NCI-H526 (cell line): Measurements from ENCODE around the gene ABLIM1.
A peak's percentile ranks its signal among the peaks of the same experiment; 100 is the strongest.

Source experiments
- DNase-seq, 2 experiments: peaks; one replicate each; lab custom pipeline; 2025; lab: John Stamatoyannopoulos, UW

The ABLIM1 gene

DNA sequence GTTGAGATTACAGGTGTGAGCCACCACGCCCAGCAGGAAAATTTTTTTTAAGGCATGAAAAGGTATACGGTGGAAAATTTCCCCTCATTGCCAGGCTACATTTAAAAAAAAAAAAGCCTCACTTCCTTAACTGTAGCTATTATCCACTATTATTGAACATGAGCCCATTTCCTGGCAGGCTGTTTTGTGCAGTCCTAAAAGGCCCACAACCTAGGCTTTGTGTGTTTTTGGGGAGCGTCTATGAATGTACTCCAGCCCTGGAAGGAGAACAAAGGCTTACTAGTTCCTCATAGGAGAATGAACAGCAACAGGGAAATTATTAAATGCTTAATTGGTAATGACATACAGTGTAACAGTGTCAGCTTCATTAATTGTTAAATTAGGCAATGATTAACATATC, 111.0 kb downstream of the ABLIM1 start:
- DNase-seq = no peak

GRCh38 chr10:114545819-114546218, 112.3 kb downstream of the ABLIM1 start:
- no peak for DNase-seq

DNA sequence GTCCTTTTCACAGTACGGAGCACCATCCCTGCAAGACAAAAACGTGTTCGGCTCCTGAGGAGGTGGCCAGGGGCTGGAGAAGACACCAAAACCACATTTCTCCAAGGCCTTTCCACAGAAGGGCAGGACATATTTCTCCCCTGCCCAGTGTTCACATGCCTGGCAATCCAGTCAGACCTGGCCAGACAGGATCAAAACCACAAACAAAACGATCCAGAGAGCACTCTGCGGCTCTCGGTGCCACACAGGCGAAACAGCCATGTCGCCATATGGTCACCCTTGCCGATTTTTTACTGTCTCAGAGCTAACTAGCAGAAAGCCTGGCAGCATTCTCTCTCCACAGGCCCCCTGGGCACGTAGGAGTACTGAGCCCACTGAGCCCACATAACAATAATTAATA, 113.0 kb downstream of the ABLIM1 start:
- DNase-seq = no peak

- DNase-seq = no peak
Observed at GRCh38 chr10:114544045-114544659, 113.9 kb downstream of the ABLIM1 start.

DNA sequence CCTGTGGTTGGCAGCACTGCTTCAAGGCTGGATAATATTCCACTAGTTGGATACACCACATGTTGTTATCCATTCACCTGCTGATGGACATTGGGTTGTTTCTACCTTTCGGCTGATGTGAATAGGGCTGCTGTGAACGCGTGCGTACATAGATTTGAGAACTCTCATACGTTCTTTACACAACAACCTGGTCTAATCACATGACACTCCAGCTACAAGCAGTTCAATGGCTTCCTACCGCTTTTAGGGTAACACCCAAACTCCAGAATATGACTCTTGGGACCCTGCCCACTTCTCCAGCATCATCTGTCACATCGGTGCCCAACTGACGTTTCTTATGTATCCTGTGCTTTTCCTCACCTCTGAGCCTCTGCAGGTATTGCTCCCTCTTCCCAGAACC, 114.6 kb downstream of the ABLIM1 start:
- no peak for DNase-seq

GRCh38 chr10:114542373-114542772, 115.7 kb downstream of the ABLIM1 start:
- no peak for DNase-seq

GRCh38 chr10:114541797-114542160, 116.3 kb downstream of the ABLIM1 start:
- no peak for DNase-seq

DNA sequence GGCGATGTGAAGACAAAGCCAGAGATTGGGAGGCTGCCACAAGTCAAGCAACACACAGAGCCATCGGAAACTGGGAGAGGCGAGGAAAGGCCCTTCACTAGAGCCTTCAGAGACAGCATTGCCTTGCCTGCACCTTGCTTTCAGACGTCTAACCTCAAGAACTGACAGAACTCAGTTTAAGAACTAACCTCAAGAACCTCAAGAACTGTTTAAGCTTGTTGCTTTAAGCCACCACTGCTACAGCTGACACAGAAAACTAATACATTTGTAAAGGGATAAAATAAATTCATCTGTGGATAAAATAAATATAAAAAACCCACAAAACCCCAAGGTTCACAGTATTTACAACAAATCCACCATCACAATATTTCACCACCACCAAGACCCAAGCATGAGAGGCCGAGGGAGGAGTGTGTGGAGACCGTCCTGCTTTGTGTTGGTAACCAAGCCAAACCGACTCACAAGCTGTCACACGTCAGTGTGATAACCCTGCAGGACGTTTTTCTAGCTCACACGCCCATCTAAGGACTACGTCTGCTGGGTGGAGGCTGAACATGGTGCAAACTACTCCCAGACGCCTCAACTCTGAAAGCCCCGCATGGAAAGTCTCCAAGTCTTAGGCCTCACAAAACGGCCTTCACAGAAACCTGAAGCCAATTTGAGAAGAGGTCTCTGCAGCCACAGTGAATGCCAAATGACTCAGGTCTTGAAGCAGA, 116.8 kb downstream of the ABLIM1 start:
- DNase-seq = no peak

DNA sequence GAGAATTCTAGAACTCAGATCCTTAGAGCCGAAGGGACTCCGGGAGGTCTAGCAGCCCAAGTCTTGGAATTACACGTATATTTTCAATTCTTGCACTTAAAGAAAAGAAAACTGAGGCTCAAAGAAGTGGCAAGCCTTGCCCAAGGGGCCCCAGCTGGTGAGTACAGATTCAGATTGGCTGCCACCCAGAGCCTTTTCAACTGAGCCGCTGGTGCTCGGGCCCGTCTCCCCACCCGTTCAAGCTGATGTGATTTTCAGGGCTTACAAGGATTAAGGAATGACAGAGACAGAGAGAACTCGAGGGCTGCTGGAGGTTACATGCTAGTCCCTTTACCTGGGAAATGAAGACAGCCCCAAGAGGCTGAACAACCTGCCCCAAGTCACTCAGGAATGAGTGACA, 117.8 kb downstream of the ABLIM1 start:
- no peak for DNase-seq

GRCh38 chr10:114539623-114540022, 118.5 kb downstream of the ABLIM1 start:
- DNase-seq = no peak

DNA sequence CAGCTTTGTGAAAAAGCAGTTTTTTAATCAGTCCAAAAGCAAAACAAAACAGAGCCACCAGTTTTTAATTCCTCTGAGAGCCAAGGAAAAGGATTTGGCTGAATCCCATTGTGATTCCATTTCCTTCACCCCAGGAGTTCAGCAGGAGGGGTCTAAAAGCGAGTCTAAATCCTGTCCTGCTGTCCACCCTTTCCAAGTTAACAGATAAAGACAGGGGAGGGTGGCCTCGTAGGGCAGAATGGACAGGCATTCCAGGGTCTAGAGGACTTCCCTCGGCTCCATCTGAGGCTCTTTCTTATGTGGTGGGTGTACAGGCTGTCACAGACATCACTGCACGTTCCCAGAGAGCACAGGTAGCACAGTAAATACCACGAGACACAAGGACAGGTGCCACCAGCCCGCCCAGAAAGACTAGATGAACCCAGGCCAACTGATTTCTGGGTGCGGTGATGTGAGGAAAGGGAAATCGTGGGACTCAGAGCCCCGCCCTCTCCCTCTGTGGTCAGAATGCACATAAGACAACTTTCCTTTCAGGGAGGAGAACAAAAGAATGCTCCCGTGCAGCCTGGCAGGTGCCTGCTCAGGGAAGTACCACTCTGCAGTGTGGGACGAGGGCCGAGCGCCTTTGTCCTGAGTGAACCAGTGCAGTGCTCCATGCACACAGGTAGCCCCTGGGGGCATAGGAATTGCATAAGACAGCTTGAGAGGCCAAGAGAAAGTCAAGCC, 119.7 kb downstream of the ABLIM1 start:
- peak in 1 of 2 experiments; percentile 36 for DNase-seq

GRCh38 chr10:114537736-114538135, 120.3 kb downstream of the ABLIM1 start:
- DNase-seq = no peak

- DNase-seq = no peak
Observed at GRCh38 chr10:114534571-114534981, 123.5 kb downstream of the ABLIM1 start.

GRCh38 chr10:114532226-114532625, 125.8 kb downstream of the ABLIM1 start:
- no peak for DNase-seq

- peak; percentile 89 to 92 for DNase-seq
Observed at GRCh38 chr10:114526504-114527238, 131.4 kb downstream of the ABLIM1 start.

DNA sequence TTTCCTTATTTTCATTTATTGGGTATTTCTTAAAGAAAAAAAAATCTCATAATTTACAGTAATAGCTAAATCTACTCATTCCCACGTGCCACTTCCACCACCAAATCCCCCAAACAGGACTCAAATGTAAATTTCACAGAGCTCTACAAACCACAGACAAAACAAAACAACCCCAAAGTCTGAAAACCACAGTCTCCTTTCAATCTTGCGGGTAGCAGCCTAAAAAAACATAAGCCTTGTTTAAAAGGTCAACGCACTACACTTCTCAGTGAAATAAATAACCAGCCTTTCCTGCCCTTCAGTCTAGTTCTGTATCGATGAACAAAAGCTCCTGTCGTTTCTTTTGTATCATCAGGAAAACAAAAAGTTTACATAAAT, 132.0 kb downstream of the ABLIM1 start:
- DNase-seq = peak; percentile 26 to 35

DNA sequence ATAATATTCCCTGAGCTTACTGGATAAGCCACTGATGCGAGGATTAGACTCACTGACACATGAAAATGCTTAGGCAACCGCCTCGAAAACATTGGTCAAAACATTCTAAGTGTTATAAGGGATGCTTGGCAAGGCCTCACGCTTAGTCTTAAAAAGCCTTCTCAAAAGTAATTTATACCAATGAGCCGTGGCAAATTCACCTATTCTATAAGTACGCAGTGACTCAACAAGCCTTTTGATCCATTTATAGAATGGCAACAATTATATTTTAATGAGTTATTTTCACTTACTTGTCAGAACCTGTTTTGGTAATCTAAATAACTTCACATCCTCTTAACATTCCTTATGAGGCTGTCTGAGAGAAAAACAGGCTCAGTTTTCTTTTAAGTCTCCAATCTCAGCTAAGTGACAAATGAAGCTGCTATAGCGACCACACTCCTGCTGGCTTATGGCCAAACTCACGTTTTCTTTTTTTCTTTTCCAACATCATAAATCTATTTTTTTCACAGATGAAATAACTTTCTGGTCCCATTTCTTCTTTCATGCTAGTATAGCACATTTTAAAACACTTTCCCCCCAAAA, 132.6 kb downstream of the ABLIM1 start:
- DNase-seq = no peak

DNA sequence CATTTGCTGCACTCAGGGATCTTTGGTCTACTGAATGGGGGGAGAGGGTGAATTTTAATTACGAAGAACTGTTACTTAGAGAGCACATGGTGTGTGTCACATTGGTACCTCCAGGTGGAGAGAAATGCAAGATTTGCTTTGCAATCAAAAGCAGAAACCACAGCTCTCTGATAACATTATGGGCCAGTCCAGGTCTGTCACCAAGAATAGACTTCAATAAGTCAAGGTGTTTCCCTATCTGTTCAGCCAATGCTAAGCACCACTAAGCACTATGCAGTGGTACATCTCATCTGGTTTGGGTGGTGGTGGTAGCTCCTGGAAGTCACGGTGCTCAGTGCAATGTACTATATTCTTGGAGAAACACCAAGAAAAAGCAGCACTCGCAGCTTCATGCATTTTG, 134.2 kb downstream of the ABLIM1 start:
- no peak for DNase-seq

- no peak for DNase-seq
Observed at GRCh38 chr10:114521255-114521654, 136.8 kb downstream of the ABLIM1 start.

- no peak for DNase-seq
Observed at GRCh38 chr10:114520453-114520852, 137.6 kb downstream of the ABLIM1 start.

DNA sequence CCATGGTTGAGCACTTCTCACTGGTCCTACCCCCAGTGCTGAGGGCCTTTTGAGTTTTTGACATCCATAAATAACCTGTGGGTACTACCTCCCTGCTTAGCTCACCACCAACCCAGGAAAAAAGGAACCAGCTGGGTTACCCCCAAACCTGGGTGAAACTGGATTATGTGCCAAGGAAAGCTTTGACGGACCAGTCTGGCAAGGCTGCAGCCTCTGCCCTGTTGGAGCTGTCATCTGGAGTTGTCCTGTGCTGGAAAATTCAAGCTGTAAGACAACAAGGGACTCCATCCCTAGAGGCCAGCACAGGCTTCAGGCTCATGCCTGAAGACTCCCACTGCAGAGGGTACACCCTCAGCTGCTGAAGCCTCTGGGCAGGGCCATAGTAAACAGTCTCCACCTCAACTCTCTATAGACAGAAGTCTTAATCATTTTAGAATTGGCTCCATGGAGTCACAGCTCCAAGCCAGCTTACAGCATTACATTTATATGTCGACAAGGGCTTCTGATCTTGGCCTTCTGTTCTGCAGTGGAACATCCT, 138.2 kb downstream of the ABLIM1 start:
- DNase-seq = no peak

GRCh38 chr10:114519306-114519669, 138.8 kb downstream of the ABLIM1 start:
- no peak for DNase-seq
